SK-N-SH (cell line): ENCODE data around the gene FBXO42. TPM values are rescaled to one million over a fixed set of nuclear protein-coding genes. Genes with fewer than 3 reads are reported as not detected.

Experiments
- CTCF ChIA-PET: fragments of 300-600, 350-600 bp; formaldehyde crosslinking; extraction: SDS; loops from one replicate; lab custom pipeline; 2021; lab: Yijun Ruan, JAX
- POLR2A ChIA-PET: fragments of 350-600 bp; sonication (Branson Sonifier 250); formaldehyde crosslinking; extraction: SDS; loops from one replicate; lab custom pipeline; 2020; ENCODE audit warnings: antibody characterized with exemption, inconsistent platforms; lab: Yijun Ruan, JAX
- DNase-seq: peaks from one replicate; pipeline ENCODE4 v3.0.0; 2012
- H2AFZ ChIP-seq: fragments of 200-600 bp; sonication (generic); 2 replicates; pipeline ENCODE4 v1.8.1; 2016; ENCODE audit warnings: antibody characterized with exemption, mild to moderate bottlenecking, low read depth
- H3F3A ChIP-seq: fragments of 200-600 bp; sonication (generic); replicated peaks from 2 replicates; pipeline ENCODE3; 2016; ENCODE audit warnings: antibody characterized with exemption, mild to moderate bottlenecking; ENCODE audit not compliant: insufficient read depth
- H3K27ac ChIP-seq, 2 experiments: fragments of 200-500 bp in 1 of 2; fragments of 200-600 bp in 1 of 2; sonication (Bioruptor generic) in 1 of 2; sonication (generic), shearing (Covaris generic) in 1 of 2; 2 replicates each; pipeline versions ENCODE4 v1.5.1 to v1.6.1; 2014 to 2016; ENCODE audit warnings: low read depth in 2 of 2, inconsistent platforms in 1 of 2, low read length in 1 of 2, mild to moderate bottlenecking in 1 of 2, mixed read lengths in 1 of 2
- H3K27me3 ChIP-seq: fragments of 200-600 bp; sonication (generic), shearing (Covaris generic); 2 replicates; pipeline ENCODE4 v1.6.1; 2016; ENCODE audit warnings: mixed run types; ENCODE audit not compliant: insufficient read depth
- H3K36me3 ChIP-seq, 2 experiments: fragments of 200-500 bp in 1 of 2; fragments of 200-600 bp in 1 of 2; sonication (Bioruptor generic) in 1 of 2; sonication (generic) in 1 of 2; replicated peaks in 1 of 2; 2 replicates each; pipeline versions ENCODE3 to v1.5.1; 2014 to 2016; ENCODE audit warnings: low read length in 1 of 2, mild to moderate bottlenecking in 1 of 2; ENCODE audit not compliant: insufficient read depth in 2 of 2, control insufficient read depth in 1 of 2
- H3K4me1 ChIP-seq, 2 experiments: fragments of 200-500 bp in 1 of 2; fragments of 200-600 bp in 1 of 2; sonication (Bioruptor generic) in 1 of 2; sonication (generic), shearing (Covaris generic) in 1 of 2; 2 replicates each; pipeline versions ENCODE4 v1.5.1 to v1.6.1; 2014 to 2016; ENCODE audit warnings: low read depth in 1 of 2, low read length in 1 of 2, mixed run types in 1 of 2; ENCODE audit not compliant: insufficient read depth in 2 of 2, control insufficient read depth in 1 of 2
- H3K4me2 ChIP-seq: fragments of 200-600 bp; sonication (generic), shearing (Covaris generic); 2 replicates; pipeline ENCODE4 v1.6.1; 2017; ENCODE audit warnings: mixed run types
- H3K4me3 ChIP-seq, 2 experiments: fragments of 200-500 bp in 1 of 2; fragments of 200-600 bp in 1 of 2; sonication (Bioruptor generic) in 1 of 2; sonication (generic), shearing (Covaris generic) in 1 of 2; 2 replicates each; pipeline versions ENCODE4 v1.5.1 to v1.8.1; 2014 to 2016; ENCODE audit warnings: low read depth in 2 of 2, inconsistent platforms in 1 of 2, low read length in 1 of 2, mild to moderate bottlenecking in 1 of 2, mixed read lengths in 1 of 2, moderate library complexity in 1 of 2
- H3K79me2 ChIP-seq: fragments of 200-600 bp; sonication (generic); 2 replicates; pipeline ENCODE4 v1.8.1; 2017; ENCODE audit warnings: mild to moderate bottlenecking; ENCODE audit not compliant: insufficient read depth
- H3K9ac ChIP-seq: fragments of 200-600 bp; sonication (generic); 2 replicates; pipeline ENCODE4 v1.6.1; 2017; ENCODE audit warnings: mixed run types
- H3K9me2 ChIP-seq: fragments of 200-600 bp; sonication (generic); 2 replicates; pipeline ENCODE4 v1.6.1; 2017; ENCODE audit warnings: mixed run types
- H3K9me3 ChIP-seq: fragments of 200-600 bp; sonication (generic); 2 replicates; pipeline ENCODE4 v1.6.1; 2017; ENCODE audit warnings: mixed run types, mild to moderate bottlenecking, moderate library complexity
- H4K20me1 ChIP-seq: fragments of 200-600 bp; sonication (generic); 2 replicates; pipeline ENCODE4 v1.6.1; 2017; ENCODE audit warnings: mild to moderate bottlenecking, mixed run types; ENCODE audit not compliant: insufficient read depth
- CHD2 ChIP-seq: fragments of 150-350 bp; IDR thresholded peaks from 2 replicates; pipeline ENCODE4 v1.6.1; 2018; ENCODE audit warnings: low read length; ENCODE audit not compliant: partially characterized antibody
- EZH2phosphoT487 ChIP-seq: fragments of 200-600 bp; sonication (generic); IDR thresholded peaks from 2 replicates; pipeline ENCODE4 v1.6.1; 2017; ENCODE audit warnings: low read depth, mixed run types, mild to moderate bottlenecking, antibody characterized with exemption, moderate library complexity, borderline replicate concordance
- FOXM1 ChIP-seq: IDR thresholded peaks from 2 replicates; pipeline ENCODE4 v1.4.0; 2012; ENCODE audit warnings: low read depth, mild to moderate bottlenecking
- GATA2 ChIP-seq: sonication (generic); formaldehyde crosslinking; IDR thresholded peaks from 2 replicates; pipeline ENCODE4 v1.5.0; 2020; ENCODE audit warnings: mild to moderate bottlenecking, missing genetic modification reagents
- JUND ChIP-seq: IDR thresholded peaks from 2 replicates; pipeline ENCODE4 v1.4.0; 2012
- NFIC ChIP-seq: IDR thresholded peaks from 2 replicates; pipeline ENCODE4 v1.4.0; 2012; ENCODE audit warnings: borderline replicate concordance
- RAD21 ChIP-seq: IDR thresholded peaks from 2 replicates; pipeline ENCODE4 v1.6.1; 2012; ENCODE audit warnings: mild to moderate bottlenecking, low read length
- RCOR1 ChIP-seq: fragments of 150-350 bp; IDR thresholded peaks from 2 replicates; pipeline ENCODE4 v1.6.1; 2017; ENCODE audit warnings: antibody characterized with exemption, low read length
- TAF1 ChIP-seq: IDR thresholded peaks from 2 replicates; pipeline ENCODE4 v1.6.1; 2012; ENCODE audit warnings: low read depth, mild to moderate bottlenecking, low read length, moderate library complexity, borderline replicate concordance
- YY1 ChIP-seq: IDR thresholded peaks from 2 replicates; pipeline ENCODE4 v1.4.0; 2012; ENCODE audit warnings: low read depth, mild to moderate bottlenecking
- WGBS: methylation state at CpG from one replicate; pipeline ENCODE4 v1.1.6; 2017; ENCODE audit warnings: low lambda C conversion rate; 5-methylcytosine and 5-hydroxymethylcytosine counted together
- polyA plus RNA-seq, 3 experiments: library from polyadenylated mRNA; depleted of rRNA; stranded (reverse); fragments of >200 nt; gene quantifications; 2 replicates each; pipeline ENCODE4 v1.2.3, GENCODE V29; 2012
- TF ChIP-seq, protein P1 (sequence below): IDR thresholded peaks from 2 replicates; pipeline ENCODE4 v1.4.0; 2012; ENCODE audit warnings: low read depth, borderline replicate concordance
- TF ChIP-seq, protein P2 (sequence below): IDR thresholded peaks from 2 replicates; pipeline ENCODE4 v1.6.1; 2012; ENCODE audit warnings: mild to moderate bottlenecking, low read depth, low read length, moderate library complexity
- TF ChIP-seq, protein P3 (sequence below): IDR thresholded peaks from 2 replicates; pipeline ENCODE4 v1.4.0; 2012; ENCODE audit warnings: low read depth, borderline replicate concordance

Gene FBXO42
- polyA plus RNA-seq, 1 of the 3 experiments (the other 2 are of a cell fraction) = 8.6 TPM

DNA sequence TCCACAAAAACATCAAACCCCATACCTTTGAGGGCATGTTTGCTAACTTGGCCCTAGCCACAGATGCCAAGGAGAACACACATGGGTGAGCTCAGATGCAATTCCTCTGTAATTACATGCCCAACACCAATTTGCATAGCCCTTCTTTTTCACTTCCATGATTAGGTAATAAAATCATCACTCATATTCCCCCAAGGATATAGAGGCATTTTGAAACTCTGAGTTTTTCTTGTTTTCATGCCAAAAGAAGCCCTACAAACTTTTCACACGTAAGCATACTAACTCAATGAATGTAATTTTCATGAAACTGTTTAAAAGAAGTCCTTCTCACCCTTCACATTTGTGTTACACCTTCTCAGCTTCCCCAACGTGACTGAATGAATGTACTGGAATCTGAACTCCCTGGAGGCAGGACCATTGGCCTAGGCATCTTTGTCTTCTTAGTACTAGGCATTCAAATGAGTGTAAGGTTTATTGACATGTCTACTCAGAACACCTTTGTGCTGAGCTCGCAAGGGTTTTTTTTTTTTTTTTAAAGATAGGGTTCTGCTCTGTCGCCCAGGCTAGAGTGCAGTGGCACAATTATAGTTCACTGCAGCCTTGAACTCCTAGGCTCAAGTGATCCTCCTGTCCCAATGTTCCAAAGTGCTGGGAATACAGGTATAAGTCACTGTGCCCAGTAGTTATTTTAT lies 31.0 kb downstream of the FBXO42 start (continued):
- TF ChIP-seq, protein P1, sequence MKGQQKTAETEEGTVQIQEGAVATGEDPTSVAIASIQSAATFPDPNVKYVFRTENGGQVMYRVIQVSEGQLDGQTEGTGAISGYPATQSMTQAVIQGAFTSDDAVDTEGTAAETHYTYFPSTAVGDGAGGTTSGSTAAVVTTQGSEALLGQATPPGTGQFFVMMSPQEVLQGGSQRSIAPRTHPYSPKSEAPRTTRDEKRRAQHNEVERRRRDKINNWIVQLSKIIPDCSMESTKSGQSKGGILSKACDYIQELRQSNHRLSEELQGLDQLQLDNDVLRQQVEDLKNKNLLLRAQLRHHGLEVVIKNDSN = no peak
- TF ChIP-seq TAF1 = no peak
- TF ChIP-seq RAD21 = no peak

DNA sequence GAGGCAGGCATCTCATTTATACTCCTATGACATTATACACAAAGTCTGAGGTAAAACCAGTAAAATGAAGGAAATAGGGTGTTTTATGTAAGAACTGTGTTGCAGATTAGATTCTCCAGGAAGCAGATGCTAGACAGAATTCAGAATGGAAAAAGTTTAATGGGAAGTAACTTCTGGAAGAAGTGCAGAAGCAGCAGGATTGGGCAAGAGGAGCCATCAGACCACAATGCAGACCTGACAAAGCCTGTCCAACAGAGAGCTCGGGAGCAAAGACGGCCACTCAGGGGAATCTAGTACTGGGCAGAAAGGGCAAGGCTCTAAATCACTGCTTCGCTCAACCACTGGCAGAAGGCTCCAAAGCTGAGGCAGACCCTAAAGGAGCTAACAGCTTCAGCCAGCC lies 33.7 kb downstream of the FBXO42 start:
- Histone ChIP-seq H3F3A (no peaks in the 10 kb centered on the region), H3K9ac (no peak overlapping the region), H3K4me3 (no peak overlapping the region), H3K4me1 (peaks cover 0 to 2% of the 10 kb centered on the region in 2 experiments; a peak in 1 of 4 replicates), H3K27me3 (no peaks in the 10 kb centered on the region), H3K79me2 (peaks cover 82% of the 10 kb centered on the region), H3K4me2 (no peak overlapping the region), H3K9me2 (no peaks in the 10 kb centered on the region), H2AFZ (no peak overlapping the region), H4K20me1 (peaks cover 27% of the 10 kb centered on the region), H3K36me3 (peaks cover 5 to 15% of the 10 kb centered on the region in 2 experiments), H3K27ac (no peak overlapping the region), H3K9me3 (no peaks in the 10 kb centered on the region)
- no peak for TF ChIP-seq NFIC
- TF ChIP-seq, protein P1 = no peak
- no peak for TF ChIP-seq RAD21
- TF ChIP-seq GATA2 (CRISPR knock-in tag) = no peak
- TF ChIP-seq FOXM1 = no peak
- TF ChIP-seq, protein P2, sequence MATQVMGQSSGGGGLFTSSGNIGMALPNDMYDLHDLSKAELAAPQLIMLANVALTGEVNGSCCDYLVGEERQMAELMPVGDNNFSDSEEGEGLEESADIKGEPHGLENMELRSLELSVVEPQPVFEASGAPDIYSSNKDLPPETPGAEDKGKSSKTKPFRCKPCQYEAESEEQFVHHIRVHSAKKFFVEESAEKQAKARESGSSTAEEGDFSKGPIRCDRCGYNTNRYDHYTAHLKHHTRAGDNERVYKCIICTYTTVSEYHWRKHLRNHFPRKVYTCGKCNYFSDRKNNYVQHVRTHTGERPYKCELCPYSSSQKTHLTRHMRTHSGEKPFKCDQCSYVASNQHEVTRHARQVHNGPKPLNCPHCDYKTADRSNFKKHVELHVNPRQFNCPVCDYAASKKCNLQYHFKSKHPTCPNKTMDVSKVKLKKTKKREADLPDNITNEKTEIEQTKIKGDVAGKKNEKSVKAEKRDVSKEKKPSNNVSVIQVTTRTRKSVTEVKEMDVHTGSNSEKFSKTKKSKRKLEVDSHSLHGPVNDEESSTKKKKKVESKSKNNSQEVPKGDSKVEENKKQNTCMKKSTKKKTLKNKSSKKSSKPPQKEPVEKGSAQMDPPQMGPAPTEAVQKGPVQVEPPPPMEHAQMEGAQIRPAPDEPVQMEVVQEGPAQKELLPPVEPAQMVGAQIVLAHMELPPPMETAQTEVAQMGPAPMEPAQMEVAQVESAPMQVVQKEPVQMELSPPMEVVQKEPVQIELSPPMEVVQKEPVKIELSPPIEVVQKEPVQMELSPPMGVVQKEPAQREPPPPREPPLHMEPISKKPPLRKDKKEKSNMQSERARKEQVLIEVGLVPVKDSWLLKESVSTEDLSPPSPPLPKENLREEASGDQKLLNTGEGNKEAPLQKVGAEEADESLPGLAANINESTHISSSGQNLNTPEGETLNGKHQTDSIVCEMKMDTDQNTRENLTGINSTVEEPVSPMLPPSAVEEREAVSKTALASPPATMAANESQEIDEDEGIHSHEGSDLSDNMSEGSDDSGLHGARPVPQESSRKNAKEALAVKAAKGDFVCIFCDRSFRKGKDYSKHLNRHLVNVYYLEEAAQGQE = no peak
- TF ChIP-seq, protein P3, sequence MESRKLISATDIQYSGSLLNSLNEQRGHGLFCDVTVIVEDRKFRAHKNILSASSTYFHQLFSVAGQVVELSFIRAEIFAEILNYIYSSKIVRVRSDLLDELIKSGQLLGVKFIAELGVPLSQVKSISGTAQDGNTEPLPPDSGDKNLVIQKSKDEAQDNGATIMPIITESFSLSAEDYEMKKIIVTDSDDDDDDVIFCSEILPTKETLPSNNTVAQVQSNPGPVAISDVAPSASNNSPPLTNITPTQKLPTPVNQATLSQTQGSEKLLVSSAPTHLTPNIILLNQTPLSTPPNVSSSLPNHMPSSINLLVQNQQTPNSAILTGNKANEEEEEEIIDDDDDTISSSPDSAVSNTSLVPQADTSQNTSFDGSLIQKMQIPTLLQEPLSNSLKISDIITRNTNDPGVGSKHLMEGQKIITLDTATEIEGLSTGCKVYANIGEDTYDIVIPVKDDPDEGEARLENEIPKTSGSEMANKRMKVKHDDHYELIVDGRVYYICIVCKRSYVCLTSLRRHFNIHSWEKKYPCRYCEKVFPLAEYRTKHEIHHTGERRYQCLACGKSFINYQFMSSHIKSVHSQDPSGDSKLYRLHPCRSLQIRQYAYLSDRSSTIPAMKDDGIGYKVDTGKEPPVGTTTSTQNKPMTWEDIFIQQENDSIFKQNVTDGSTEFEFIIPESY = no peak
- no peak for TF ChIP-seq JUND
- no peak for TF ChIP-seq CHD2
- TF ChIP-seq EZH2phosphoT487 = no peak
- no peak for TF ChIP-seq YY1
- no peak for TF ChIP-seq TAF1
- no peak for TF ChIP-seq RCOR1
- WGBS = 92% methylated on average over 3 of the region's 3 CpGs
- POLR2A ChIA-PET = no interaction called here
- DNase-seq = no peak
- CTCF ChIA-PET = no interaction called here
